Liver (tissue), 9 donors: ENCODE measurements around the gene PLEKHA6. TPM values are rescaled to one million over a fixed set of nuclear protein-coding genes. Genes with fewer than 3 reads are reported as not detected.

Source experiments
- DNase-seq: peaks from one replicate; pipeline ENCODE4 v3.0.0-alpha.2; 2017; ENCODE audit warnings: low spot score
- H3K27ac ChIP-seq, 2 donors: one replicate each; pipeline ENCODE4 v1.7.0; 2013; ENCODE audit warnings: inconsistent platforms in 2 of 2, low read length in 2 of 2, control low read depth in 1 of 2, low read depth in 1 of 2, mild to moderate bottlenecking in 1 of 2
- H3K27me3 ChIP-seq, 4 donors: one replicate each; pipeline versions ENCODE4 v1.6.1 to v1.7.0; 2013; ENCODE audit warnings: low read length in 3 of 4, inconsistent platforms in 1 of 4, mild to moderate bottlenecking in 1 of 4, moderate library complexity in 1 of 4; ENCODE audit not compliant: control insufficient read depth in 4 of 4, insufficient read depth in 4 of 4
- H3K36me3 ChIP-seq, 4 donors: one replicate each; pipeline versions ENCODE4 v1.6.1 to v1.7.0; 2013; ENCODE audit warnings: low read length in 3 of 4, mild to moderate bottlenecking in 3 of 4, low read depth in 1 of 4, moderate library complexity in 1 of 4; ENCODE audit not compliant: control insufficient read depth in 4 of 4, insufficient read depth in 3 of 4
- H3K4me1 ChIP-seq, 4 donors: one replicate each; pipeline versions ENCODE4 v1.6.1 to v1.7.0; 2013; ENCODE audit warnings: low read length in 3 of 4, mild to moderate bottlenecking in 3 of 4, moderate library complexity in 1 of 4; ENCODE audit not compliant: control insufficient read depth in 4 of 4, insufficient read depth in 4 of 4
- H3K4me3 ChIP-seq, 3 donors: one replicate each; pipeline versions ENCODE4 v1.6.1 to v1.7.0; 2013; ENCODE audit warnings: low read length in 3 of 3, control low read depth in 1 of 3, low read depth in 1 of 3, mild to moderate bottlenecking in 1 of 3
- H3K9ac ChIP-seq, 2 donors: one replicate each; pipeline ENCODE4 v1.7.0; 2013; ENCODE audit warnings: low read length in 2 of 2, mild to moderate bottlenecking in 2 of 2, moderate library complexity in 2 of 2, control low read depth in 1 of 2, low read depth in 1 of 2
- H3K9me3 ChIP-seq, 4 donors: one replicate each; pipeline versions ENCODE4 v1.6.1 to v1.7.0; 2013; ENCODE audit warnings: low read length in 3 of 4; ENCODE audit not compliant: control insufficient read depth in 4 of 4
- ATF3 ChIP-seq: IDR thresholded peaks from 2 replicates; pipeline ENCODE4 v1.6.1; 2016; ENCODE audit warnings: antibody characterized with exemption
- CTCF ChIP-seq: fragments of 150-350 bp; IDR thresholded peaks from 2 replicates; pipeline ENCODE4 v1.5.1; 2017; ENCODE audit warnings: improper control_type of control experiment, low read depth, low read length; ENCODE audit not compliant: missing input control
- FOXA1 ChIP-seq: IDR thresholded peaks from 2 replicates; pipeline ENCODE4 v1.6.1; 2016; ENCODE audit warnings: antibody characterized with exemption
- FOXA2 ChIP-seq: IDR thresholded peaks from 2 replicates; pipeline ENCODE4 v1.6.1; 2016; ENCODE audit warnings: antibody characterized with exemption
- HNF4G ChIP-seq: IDR thresholded peaks from 2 replicates; pipeline ENCODE4 v1.6.1; 2016; ENCODE audit warnings: antibody characterized with exemption
- JUND ChIP-seq, 2 donors: IDR thresholded peaks; 2 replicates each; pipeline ENCODE4 v1.6.1; 2016; ENCODE audit warnings: antibody characterized with exemption in 2 of 2
- MAX ChIP-seq: IDR thresholded peaks from 2 replicates; pipeline ENCODE4 v1.6.1; 2016; ENCODE audit warnings: antibody characterized with exemption
- NR2F2 ChIP-seq: IDR thresholded peaks from 2 replicates; pipeline ENCODE4 v1.6.1; 2016; ENCODE audit warnings: antibody characterized with exemption
- RAD21 ChIP-seq, 2 donors: IDR thresholded peaks; 2 replicates each; pipeline ENCODE4 v1.6.1; 2016; ENCODE audit warnings: antibody characterized with exemption in 2 of 2, mild to moderate bottlenecking in 2 of 2
- REST ChIP-seq: IDR thresholded peaks from 2 replicates; pipeline ENCODE4 v1.6.1; 2016; ENCODE audit warnings: antibody characterized with exemption, mild to moderate bottlenecking
- RXRA ChIP-seq, 2 donors: IDR thresholded peaks; 2 replicates each; pipeline ENCODE4 v1.6.1; 2017 to 2018; ENCODE audit warnings: antibody characterized with exemption in 2 of 2, mild to moderate bottlenecking in 1 of 2
- TAF1 ChIP-seq: conservative IDR thresholded peaks from 2 replicates; pipeline ENCODE4 v1.6.1; 2016; ENCODE audit warnings: antibody characterized with exemption, mild to moderate bottlenecking
- YY1 ChIP-seq: IDR thresholded peaks from 2 replicates; pipeline ENCODE4 v1.6.1; 2016; ENCODE audit warnings: antibody characterized with exemption, mild to moderate bottlenecking
- ZBTB33 ChIP-seq: IDR thresholded peaks from 2 replicates; pipeline ENCODE4 v1.6.1; 2016; ENCODE audit warnings: antibody characterized with exemption
- WGBS: extraction: QIAGEN DNeasy Blood & Tissue Kit; methylation state at CpG from one replicate; pipeline ENCODE4 v1.1.7; 2013; 5-methylcytosine and 5-hydroxymethylcytosine counted together
- polyA plus RNA-seq, 2 donors: library from polyadenylated mRNA; stranded (reverse) in 1 of 2; unstranded in 1 of 2; fragments of 200-250 nt in 1 of 2; fragments of >200 nt in 1 of 2; fragmentation: Nextera tagmentation in 1 of 2; extraction: Ambion mirVana in 1 of 2; gene quantifications; one replicate each; pipeline versions ENCODE4 v1.2.1 to v1.2.3, GENCODE V29; 2013 to 2015
- total RNA-seq, 2 donors: library from RNA; depleted of rRNA; stranded (reverse); fragments of >200 nt; gene quantifications; one replicate each; pipeline ENCODE4 v1.2.3, GENCODE V29; 2014
- donor health status: healthy.
- donor health status: healthy.
- donor health status: healthy.
- donor health status: healthy.
- donor health status: healthy.

Gene PLEKHA6
- total and polyA plus RNA-seq, 4 donors, result 5.3 to 12.8 (median 7.6) TPM

- no peak overlapping the region for H3K4me3 ChIP-seq
- H3K9ac ChIP-seq, result no peak overlapping the region
- 92% methylated on average over 11 of the region's 11 CpGs for WGBS
- H3K27me3 ChIP-seq, result no peaks in the 10 kb centered on the region
- no peak for DNase-seq
- no peaks in the 10 kb centered on the region for H3K9me3 ChIP-seq
- no peak overlapping the region for H3K27ac ChIP-seq
- H3K36me3 ChIP-seq, result peaks cover 0 to 15% (median 6%) of the 10 kb centered on the region in 4 donors
- no peak for TF ChIP-seq FOXA2
- no peak for TF ChIP-seq TAF1
- H3K4me1 ChIP-seq, result peaks cover 5 to 18% (median 8%) of the 10 kb centered on the region in 4 donors
Observed at GRCh38 chr1:204216880-204217647, 142.7 kb downstream of the PLEKHA6 start.

- Histone ChIP-seq H3K4me3 (no peak overlapping the region), H3K36me3 (peaks cover 0 to 6% (median 2%) of the 10 kb centered on the region in 4 donors), H3K27ac (no peak overlapping the region), H3K4me1 (peaks cover 10 to 25% (median 14%) of the 10 kb centered on the region in 4 donors), H3K27me3 (no peaks in the 10 kb centered on the region), H3K9me3 (no peaks in the 10 kb centered on the region), H3K9ac (no peak overlapping the region)
- no peak for DNase-seq
- WGBS, result 85% methylated on average over 4 of the region's 4 CpGs
- TF ChIP-seq NR2F2, result no peak
- TF ChIP-seq FOXA2, result no peak
- TF ChIP-seq YY1, result no peak
- TF ChIP-seq HNF4G, result no peak
- no peak for TF ChIP-seq ATF3
- no peak for TF ChIP-seq RXRA (IDR thresholded peaks at IDR 0.05)
- TF ChIP-seq CTCF, result no peak
- TF ChIP-seq TAF1, result no peak
- TF ChIP-seq RAD21 (IDR thresholded peaks at IDR 0.05), result no peak
- TF ChIP-seq ZBTB33, result no peak
- TF ChIP-seq REST, result no peak
- TF ChIP-seq FOXA1, result no peak
- no peak for TF ChIP-seq JUND (IDR thresholded peaks at IDR 0.05)
- no peak for TF ChIP-seq MAX
Observed at GRCh38 chr1:204216236-204216635, 143.5 kb downstream of the PLEKHA6 start.
